Endodermal cell (in vitro differentiated cells): ENCODE measurements around the gene ARL17B. TPM values are rescaled to one million over a fixed set of nuclear protein-coding genes. Genes with fewer than 3 reads are reported as not detected.
A peak's percentile ranks its signal among the peaks of the same experiment; 100 is the strongest.
"Not testable (repeated sequence)": the region's sequence is repeated elsewhere in the genome, so short reads cannot be mapped to it uniquely, and the experiment has no call there.

Experiments
- DNase-seq: peaks from one replicate; pipeline ENCODE4 v3.0.0-alpha.2; 2017
- H3K27ac ChIP-seq: 2 replicates; pipeline ENCODE4 v1.5.1; 2013; ENCODE audit warnings: mild to moderate bottlenecking, low read depth, low read length, moderate library complexity
- H3K27me3 ChIP-seq: 2 replicates; pipeline ENCODE4 v1.6.1; 2013; ENCODE audit warnings: mild to moderate bottlenecking, low read length, moderate library complexity; ENCODE audit not compliant: insufficient read depth, control insufficient read depth, poor library complexity, severe bottlenecking
- H3K36me3 ChIP-seq: 2 replicates; pipeline ENCODE4 v1.7.0; 2013; ENCODE audit warnings: mild to moderate bottlenecking, low read length, moderate library complexity; ENCODE audit not compliant: control insufficient read depth, insufficient read depth
- H3K4me1 ChIP-seq: one replicate; pipeline ENCODE4 v1.7.0; 2013; ENCODE audit warnings: low read length; ENCODE audit not compliant: control insufficient read depth, insufficient read depth
- H3K4me3 ChIP-seq: 2 replicates; pipeline ENCODE4 v1.5.1; 2013; ENCODE audit warnings: mild to moderate bottlenecking, low read length, moderate library complexity
- H3K9ac ChIP-seq: 2 replicates; pipeline ENCODE4 v1.6.1; 2013; ENCODE audit warnings: mild to moderate bottlenecking, low read length, moderate library complexity; ENCODE audit not compliant: poor library complexity, severe bottlenecking; ENCODE audit errors: extremely low read depth
- H3K9me3 ChIP-seq: 2 replicates; pipeline ENCODE4 v1.6.1; 2013; ENCODE audit warnings: mild to moderate bottlenecking, low read length, moderate library complexity; ENCODE audit not compliant: control insufficient read depth
- H3K27ac Mint-ChIP-seq: 2 replicates; pipeline ENCODE4 v1.8.0; 2020; ENCODE audit warnings: mixed read lengths
- H3K27me3 Mint-ChIP-seq: 2 replicates; pipeline ENCODE4 v1.8.0; 2021; ENCODE audit warnings: mild to moderate bottlenecking, mixed read lengths; ENCODE audit not compliant: insufficient read depth
- H3K36me3 Mint-ChIP-seq: 2 replicates; pipeline ENCODE4 v1.8.0; 2020; ENCODE audit warnings: low read depth, mixed read lengths
- H3K4me1 Mint-ChIP-seq: 2 replicates; pipeline ENCODE4 v1.8.0; 2020; ENCODE audit warnings: mixed read lengths
- H3K4me3 Mint-ChIP-seq: 2 replicates; pipeline ENCODE4 v1.8.0; 2020; ENCODE audit warnings: mild to moderate bottlenecking, moderate library complexity, mixed read lengths
- H3K9me3 Mint-ChIP-seq: 2 replicates; pipeline ENCODE4 v1.8.0; 2020; ENCODE audit warnings: mild to moderate bottlenecking, mixed read lengths
- WGBS, 2 experiments: methylation state at CpG; one replicate each; pipeline versions ENCODE4 v1.1.5 to v1.1.7; 2013; ENCODE audit warnings: missing lambda C conversion rate in 2 of 2, mixed read lengths in 1 of 2; ENCODE audit not compliant: insufficient coverage in 1 of 2, insufficient read length in 1 of 2; 5-methylcytosine and 5-hydroxymethylcytosine counted together
- total RNA-seq, 2 donors: library from RNA; stranded (reverse); fragmentation: NEBNext Ultra II Directional in 1 of 2; extraction: Animal tissue kit (Norgen Biotek cat#: 25700) in 1 of 2; gene quantifications; 2 replicates in 1 of 2; 3 replicates in 1 of 2; pipeline ENCODE4 v1.2.1, GENCODE V29; 2021

The ARL17B gene
- total RNA-seq, 2 donors from 2014 or later: 12.3 to 13.7 TPM

GRCh38 chr17:46243505-46243904 lies 118.1 kb downstream of the ARL17B start:
- H3K4me1 Mint-ChIP-seq, H3K27ac ChIP-seq, H3K27ac Mint-ChIP-seq, H3K9ac ChIP-seq, H3K4me3 ChIP-seq, H3K4me3 Mint-ChIP-seq, H3K36me3 ChIP-seq, DNase-seq, H3K27me3 Mint-ChIP-seq, H3K36me3 Mint-ChIP-seq, H3K4me1 ChIP-seq, H3K9me3 ChIP-seq, H3K27me3 ChIP-seq: not testable (repeated sequence)
- H3K9me3 Mint-ChIP-seq: peaks cover 12% of the 10 kb centered on the region
- 28% methylated on average over 10 of the region's 38 CpGs; no CpG with 5 or more reads in 1 of the 2 experiments for WGBS, 2 experiments

- DNase-seq, H3K4me3 ChIP-seq, H3K27me3 Mint-ChIP-seq, H3K4me1 ChIP-seq, H3K27me3 ChIP-seq, H3K27ac ChIP-seq, H3K9ac ChIP-seq, H3K9me3 Mint-ChIP-seq, H3K36me3 ChIP-seq, H3K4me3 Mint-ChIP-seq, H3K9me3 ChIP-seq, H3K36me3 Mint-ChIP-seq, H3K27ac Mint-ChIP-seq, H3K4me1 Mint-ChIP-seq: not testable (repeated sequence)
- WGBS, 2 experiments: 87 to 94% methylated on average over 4 to 7 of the region's 8 CpGs
Measured at GRCh38 chr17:46231359-46231758, 130.2 kb downstream of the ARL17B start.

- not testable (repeated sequence) for H3K36me3 ChIP-seq, H3K9me3 ChIP-seq, H3K9ac ChIP-seq, H3K4me3 ChIP-seq, H3K4me1 ChIP-seq, H3K4me1 Mint-ChIP-seq, H3K27me3 ChIP-seq, H3K27ac ChIP-seq, H3K9me3 Mint-ChIP-seq, H3K27me3 Mint-ChIP-seq, H3K36me3 Mint-ChIP-seq
- 0% methylated on average over 1 to 12 of the region's 22 CpGs for WGBS, 2 experiments
- Mint-ChIP-seq H3K4me3 (peak overlapping the region; percentile 67), H3K27ac (peak overlapping the region; percentile 52)
- peak; percentile 100 for DNase-seq
Measured at GRCh38 chr17:46225274-46225794, 136.2 kb downstream of the ARL17B start.

DNA sequence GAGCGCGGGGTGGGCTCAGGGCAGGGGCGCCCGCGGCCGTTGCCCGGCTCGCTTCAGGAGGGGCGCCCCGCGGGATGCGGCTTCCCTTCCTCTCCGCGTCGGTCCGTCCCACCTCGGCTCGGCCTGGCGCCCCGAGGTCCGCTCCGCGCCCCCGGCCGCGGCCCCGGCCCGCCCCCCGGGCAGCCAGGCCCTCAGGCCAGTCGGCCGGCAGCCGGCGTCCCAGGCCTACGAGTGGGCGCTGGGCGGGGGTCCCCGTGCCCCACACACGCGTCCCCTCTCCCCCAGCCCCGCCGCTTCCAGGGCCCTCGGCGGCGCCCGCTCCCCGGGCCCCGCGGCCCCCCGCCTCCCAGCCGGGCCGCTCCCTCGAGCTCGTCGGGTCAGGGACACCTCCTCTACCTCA lies 136.7 kb downstream of the ARL17B start:
- 0% methylated on average over 38 of the region's 54 CpGs; no CpG with 5 or more reads in 1 of the 2 experiments for WGBS, 2 experiments
- Mint-ChIP-seq H3K4me3 (peak overlapping the region; percentile 67), H3K36me3 (peaks cover 11% of the 10 kb centered on the region)
- not testable (repeated sequence) for H3K9ac ChIP-seq, H3K4me1 ChIP-seq, H3K27ac Mint-ChIP-seq, H3K27ac ChIP-seq, H3K27me3 ChIP-seq, H3K9me3 Mint-ChIP-seq, H3K36me3 ChIP-seq, H3K9me3 ChIP-seq, H3K27me3 Mint-ChIP-seq, H3K4me1 Mint-ChIP-seq, H3K4me3 ChIP-seq
- DNase-seq: peak; percentile 82

Other genes with a start within 250 kb of the ARL17B start
- 100 to 1,000 TPM; 137 to 144 TPM for gene KANSL1, start 168.3 kb downstream of the ARL17B start, total RNA-seq
- 1 to 10 TPM; 4.9 to 5.6 TPM for gene LRRC37A, start 66.6 kb downstream of the ARL17B start, total RNA-seq
- gene LRRC37A2, start 150.7 kb upstream of the ARL17B start, total RNA-seq: 10 to 100 TPM; 15.0 to 16.4 TPM
- 10 to 100 TPM; 15.7 to 32.0 TPM for gene ARL17A, start 217.9 kb upstream of the ARL17B start, total RNA-seq
- gene NSF, start 228.9 kb upstream of the ARL17B start, total RNA-seq: 10 to 100 TPM; 29.7 to 41.0 TPM